Fibroblast of skin of right quadriceps (primary cell): ENCODE measurements around the gene KLHDC4.
A peak's percentile ranks its signal among the peaks of the same experiment; 100 is the strongest.
"Not testable (repeated sequence)": the region's sequence is repeated elsewhere in the genome, so short reads cannot be mapped to it uniquely, and the experiment has no call there.

Source experiments
- DNase-seq: peaks from one replicate; pipeline ENCODE4 v3.0.0-alpha.2; 2013

The KLHDC4 gene

DNA sequence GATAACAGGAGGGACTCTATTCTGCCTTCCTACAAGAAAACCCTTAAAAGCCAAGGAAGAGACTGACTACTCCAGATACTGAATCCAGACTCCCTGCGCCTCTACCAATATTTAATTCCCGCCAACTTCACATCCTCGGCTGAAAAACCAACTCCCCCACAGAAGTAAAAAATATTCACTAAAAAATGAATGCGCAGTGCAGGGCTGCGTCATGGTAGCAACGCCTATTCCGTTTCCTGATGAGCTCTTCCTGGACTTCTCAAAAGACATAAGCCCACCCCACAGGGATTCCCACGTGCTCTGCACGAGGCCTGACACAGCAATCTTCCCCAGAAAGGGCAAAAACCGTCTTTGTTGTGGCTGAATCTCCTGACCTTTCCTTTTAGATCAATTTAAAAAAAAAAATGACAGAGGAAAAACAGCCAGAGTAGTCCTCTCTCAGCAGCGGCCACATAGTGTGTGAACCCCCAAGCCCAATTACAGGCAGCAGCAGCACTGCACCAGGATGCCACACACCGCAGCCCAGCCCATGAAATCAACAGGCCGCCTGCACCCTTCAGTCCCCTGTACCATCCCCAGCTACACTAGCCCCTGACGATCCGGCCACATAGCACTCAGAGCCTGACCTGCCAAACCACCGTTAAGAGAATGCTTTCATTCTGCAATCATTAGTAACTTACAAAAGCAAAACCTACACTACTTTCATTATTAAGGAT, 23.9 kb downstream of the KLHDC4 start:
- no peak for DNase-seq

GRCh38 chr16:87740909-87741424, 24.8 kb downstream of the KLHDC4 start:
- DNase-seq, result no peak

GRCh38 chr16:87740441-87740840, 25.3 kb downstream of the KLHDC4 start:
- DNase-seq, result peak; percentile 61

DNA sequence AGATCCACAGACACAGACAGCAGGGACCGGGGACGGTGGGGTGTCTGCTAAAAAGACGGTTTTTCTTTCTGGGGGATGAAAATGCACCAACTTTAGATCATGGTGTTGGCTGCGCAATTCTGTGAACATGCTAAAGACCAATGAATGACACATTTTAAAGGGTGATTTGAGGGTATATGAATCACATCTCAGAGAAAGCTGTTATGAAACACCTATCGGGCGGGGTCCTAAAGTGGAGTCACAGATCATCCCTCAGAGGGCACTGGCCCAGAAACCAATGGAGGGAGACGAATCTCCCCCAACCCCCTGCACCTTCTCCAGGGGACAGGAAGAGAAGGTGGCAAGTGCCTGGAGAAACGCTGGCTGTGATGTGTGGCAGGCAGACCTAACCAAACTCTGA, 26.0 kb downstream of the KLHDC4 start:
- no peak for DNase-seq

DNA sequence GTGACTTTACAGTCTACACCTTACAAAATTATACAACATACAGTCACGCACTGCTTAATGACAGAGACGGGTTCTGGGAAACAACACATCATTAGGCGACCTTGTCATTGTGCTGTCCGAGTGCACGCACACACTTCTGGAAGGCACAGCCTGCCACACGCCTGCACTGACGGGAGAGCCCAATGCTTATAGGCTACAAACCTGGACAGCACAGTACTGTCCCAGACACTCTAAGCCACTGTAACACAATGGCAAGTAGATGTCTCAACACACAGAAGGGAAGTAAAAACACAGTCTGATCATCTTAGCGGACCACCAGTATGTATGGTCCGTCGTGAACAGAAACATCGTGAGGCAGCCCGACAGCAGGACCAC, 29.8 kb downstream of the KLHDC4 start:
- no peak for DNase-seq

- no peak for DNase-seq
These were observed 30.3 kb downstream of the KLHDC4 start for GRCh38 chr16:87735270-87736007.

- no peak for DNase-seq
These were observed 31.1 kb downstream of the KLHDC4 start for GRCh38 chr16:87734644-87735043.

DNA sequence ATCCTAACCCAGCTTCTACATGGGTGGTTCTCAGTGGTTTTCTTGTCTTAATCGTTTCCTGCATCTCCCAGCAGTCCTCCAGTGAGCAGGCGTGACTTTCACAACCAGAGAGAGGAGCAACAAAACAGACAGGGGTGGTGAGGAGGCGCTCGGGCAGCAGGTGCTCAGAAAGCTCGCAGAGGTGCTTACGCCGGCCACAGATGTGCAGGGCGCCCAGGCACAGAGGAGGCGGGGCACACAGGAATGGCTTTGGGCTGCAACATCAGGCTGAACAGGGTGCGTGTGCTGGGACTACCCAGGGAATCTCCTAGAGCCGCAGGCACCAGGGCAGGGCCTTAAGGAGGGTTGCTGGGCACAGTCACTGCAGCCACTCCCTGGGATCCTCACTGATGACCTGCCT, 32.6 kb downstream of the KLHDC4 start:
- no peak for DNase-seq

DNA sequence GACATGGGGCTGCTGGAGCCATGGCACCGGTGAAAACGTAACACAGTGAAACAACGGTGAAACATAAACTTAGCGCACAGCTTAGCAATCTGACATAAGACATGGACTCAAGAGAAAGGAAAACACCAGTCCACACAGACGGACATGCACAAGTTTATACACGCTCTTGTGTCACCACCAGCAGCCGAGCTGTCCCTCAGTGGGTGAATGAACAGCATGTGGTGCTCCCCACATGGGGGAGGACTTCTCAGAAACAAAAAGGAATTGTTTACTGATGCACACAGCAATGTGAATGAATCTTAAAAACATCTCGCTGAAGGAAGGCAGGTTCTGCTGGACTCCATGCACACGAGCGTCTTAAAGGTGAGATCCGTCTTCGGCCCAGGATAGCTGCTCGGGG, 34.2 kb downstream of the KLHDC4 start:
- no peak for DNase-seq

DNA sequence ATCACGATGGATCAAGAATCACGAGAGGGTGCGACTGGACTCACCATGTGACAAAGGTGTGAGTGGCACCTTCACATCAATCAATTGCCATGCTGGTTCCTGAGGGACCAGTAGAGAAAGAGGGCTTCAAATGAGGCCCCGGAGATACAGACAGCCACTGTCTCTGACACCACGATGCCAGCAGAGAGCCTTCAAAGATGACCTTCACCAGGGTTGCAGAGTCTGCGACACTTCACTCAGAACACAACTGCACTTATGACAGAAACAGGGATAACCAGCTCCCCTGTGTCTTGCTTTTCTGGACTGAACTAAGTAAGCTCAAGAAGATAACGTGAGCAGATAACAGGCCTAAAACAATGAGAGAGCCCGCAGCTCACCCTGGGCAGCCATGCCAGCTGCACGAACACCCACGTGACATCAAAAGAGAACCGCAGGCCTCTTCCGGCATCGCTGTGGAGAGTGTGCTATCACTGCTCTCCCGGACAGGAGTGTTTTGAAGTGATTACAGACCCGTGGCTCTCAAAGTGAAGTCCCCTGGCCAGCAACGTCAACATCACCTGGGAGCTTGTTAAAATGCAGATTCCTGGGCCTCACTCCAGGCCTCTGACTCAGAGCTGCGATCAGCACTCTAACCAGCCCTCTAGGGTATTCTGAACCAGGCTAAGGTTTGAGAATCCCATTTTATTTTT, 36.4 kb downstream of the KLHDC4 start:
- no peak for DNase-seq

GRCh38 chr16:87728026-87728425, 37.8 kb downstream of the KLHDC4 start:
- no peak for DNase-seq

- DNase-seq, result no peak
These were observed 38.4 kb downstream of the KLHDC4 start for GRCh38 chr16:87727346-87727745.

DNA sequence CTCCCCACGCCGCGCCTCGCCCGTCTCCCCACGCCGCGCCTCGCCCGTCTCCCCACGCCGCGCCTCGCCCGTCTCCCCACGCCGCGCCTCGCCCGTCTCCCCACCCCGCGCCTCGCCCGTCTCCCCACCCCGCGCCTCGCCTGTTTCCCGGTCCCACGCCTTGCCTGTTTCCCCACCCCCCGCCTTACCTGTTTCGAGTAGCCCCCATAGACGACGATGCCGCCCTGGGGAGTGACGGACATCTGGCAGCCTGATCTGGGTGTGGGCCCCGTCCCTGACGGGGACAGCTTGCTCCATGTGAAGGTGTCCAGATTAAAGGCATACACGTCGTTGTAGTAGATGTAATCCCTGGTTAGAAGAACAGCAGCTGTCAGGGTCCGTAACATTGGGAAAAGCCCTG, 39.2 kb downstream of the KLHDC4 start:
- DNase-seq, result not testable (repeated sequence)

GRCh38 chr16:87725596-87726235, 40.1 kb downstream of the KLHDC4 start:
- peak; percentile 63 for DNase-seq

DNA sequence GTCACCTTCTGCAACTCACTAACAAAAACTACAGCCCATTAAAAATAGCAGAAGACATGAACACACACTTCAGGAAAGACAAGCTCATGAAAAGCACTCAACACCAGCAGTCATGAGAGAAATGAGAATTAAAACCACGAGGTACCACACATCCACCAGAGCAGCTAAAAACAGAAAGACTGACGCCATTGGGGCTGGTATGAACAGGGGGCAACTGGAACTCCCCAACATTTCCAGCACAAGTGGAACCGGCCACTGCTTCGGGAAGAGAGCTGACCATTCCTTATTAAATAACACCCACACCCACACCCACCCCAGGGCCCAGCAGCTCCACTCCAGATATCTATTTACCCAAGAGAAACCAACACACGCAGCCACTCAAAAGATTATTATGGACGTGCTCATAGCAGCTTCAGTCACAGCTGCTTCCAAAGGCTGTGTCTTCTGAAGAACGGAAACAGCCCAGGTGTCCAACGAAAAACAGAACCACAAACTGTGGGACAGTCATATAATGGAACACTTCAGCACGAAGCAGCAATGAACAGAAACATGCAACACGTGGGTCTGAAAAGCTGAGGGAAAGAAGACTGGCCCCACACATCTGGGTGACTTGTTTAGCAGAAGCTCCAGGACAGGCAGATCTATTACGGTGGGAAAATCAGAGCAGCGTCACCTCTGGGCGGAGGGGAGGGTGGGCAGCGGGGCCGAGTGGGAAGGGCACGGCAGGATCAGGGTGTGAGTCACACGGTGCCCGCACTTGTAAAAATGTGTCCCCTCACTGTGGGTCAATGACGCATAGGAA, 41.1 kb downstream of the KLHDC4 start:
- DNase-seq, result no peak

DNA sequence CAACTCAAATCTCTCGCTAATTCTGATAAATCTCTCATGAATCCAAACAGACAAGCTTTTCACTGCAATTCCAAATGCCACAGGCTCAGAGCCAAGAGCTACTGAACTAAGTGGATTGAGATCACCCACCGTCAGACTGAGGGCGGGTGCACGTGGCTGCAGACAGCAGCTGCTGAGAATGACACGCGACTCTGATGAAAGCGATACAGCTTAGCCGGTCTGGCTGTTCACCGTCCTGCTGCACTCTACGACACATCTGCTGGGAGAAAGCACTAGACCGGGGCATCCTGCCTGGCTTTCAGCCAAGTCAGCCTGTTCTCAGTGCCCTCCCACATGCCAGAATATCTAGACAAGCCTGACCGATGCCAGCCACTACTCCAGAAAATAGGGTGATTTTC, 42.6 kb downstream of the KLHDC4 start:
- peak; percentile 65 for DNase-seq

DNA sequence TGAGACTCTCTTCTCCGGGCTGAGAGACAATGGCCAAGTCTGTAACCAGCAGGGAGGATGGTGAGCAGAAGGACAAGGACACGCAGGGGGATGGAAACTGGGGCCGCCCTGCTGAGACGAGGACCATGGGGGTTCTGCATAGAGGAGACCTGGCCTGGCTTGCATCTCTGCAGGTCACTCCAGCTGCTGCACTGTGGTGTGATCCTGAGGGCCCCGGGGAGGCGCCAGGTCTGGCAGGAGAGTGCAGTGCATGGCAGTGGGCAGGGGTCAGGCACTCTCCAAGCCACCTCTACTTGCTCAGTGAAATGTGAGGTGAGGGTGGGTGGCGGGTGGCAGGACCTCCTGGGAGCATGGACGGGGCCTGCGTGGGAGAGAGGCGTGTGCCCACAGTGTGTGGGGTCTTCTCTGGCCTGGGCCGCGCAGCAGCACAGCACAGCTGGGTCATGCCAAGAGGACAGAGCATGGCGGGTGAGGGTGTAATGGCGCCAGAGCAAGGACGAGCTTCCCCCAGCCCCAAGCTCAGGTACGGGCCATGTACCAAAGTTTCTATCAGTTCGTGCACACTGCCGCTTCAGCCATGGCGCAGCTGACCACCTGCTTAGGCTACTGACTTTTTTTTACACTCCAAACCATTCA, 43.1 kb downstream of the KLHDC4 start:
- no peak for DNase-seq

DNA sequence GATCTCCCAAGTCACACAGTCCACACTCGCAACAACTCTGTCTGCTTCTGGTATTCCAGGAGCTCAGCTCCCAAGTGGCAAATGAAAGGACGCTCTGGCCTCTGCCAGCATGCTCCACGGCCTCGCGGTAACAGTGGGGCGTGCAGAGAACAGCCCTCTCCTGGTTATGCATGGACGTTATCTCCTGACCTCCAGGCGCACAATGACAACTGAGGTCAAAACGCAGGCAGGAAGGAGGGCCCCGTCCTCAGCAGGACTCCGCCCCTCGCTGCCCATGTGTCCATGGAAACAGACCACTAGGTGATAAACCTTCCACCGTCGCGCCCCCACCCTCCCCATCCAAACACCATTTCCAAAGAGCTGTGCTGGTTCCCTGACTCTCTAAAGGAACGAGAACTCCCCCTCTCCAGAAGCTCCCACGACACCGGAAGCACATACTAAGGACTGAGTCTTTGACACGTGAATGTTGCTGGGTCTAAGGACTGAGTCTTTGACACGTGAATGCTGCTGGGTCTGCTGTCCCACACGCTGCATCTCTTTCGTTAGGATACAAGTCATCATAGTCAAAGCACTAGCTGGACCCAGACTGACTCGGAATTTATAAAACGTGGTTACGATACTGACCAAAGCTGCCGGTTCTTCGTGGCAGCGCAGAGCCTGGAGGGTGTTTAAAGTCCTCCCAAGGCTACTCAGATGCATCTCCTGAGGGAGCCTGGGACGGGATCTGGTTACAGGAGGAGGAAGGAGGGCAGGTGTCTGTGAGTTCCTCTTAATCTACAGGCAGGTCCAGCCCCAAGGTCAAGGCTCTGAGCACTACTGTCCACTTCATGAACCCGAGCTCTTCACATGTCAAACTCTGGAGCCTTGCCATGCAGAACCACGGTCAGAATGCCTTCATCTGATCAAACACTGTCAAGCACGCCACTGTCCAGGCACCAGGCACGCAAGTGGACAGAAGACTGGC, 43.9 kb downstream of the KLHDC4 start:
- DNase-seq, result no peak

DNA sequence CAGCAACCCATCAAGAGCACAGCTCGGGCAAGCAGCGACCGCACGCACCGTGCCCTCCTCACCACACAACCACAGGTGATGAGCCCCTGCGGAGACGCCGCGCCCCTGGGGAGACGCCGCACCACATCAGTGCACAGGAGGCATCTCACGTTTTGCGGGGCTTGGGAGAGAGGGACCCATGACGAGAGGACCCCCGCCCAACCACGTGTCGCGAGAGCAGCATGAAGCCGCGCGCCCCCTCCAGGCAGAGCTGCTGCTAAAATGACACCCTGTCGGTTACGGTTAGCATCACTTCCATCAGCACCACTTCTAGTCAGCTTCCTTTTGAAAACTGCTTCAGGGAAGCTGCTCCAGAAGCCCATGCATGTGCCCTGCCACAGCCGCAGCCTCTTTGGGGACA, 45.3 kb downstream of the KLHDC4 start:
- no peak for DNase-seq

GRCh38 chr16:87718831-87719230, 47.0 kb downstream of the KLHDC4 start:
- not testable (repeated sequence) for DNase-seq

DNA sequence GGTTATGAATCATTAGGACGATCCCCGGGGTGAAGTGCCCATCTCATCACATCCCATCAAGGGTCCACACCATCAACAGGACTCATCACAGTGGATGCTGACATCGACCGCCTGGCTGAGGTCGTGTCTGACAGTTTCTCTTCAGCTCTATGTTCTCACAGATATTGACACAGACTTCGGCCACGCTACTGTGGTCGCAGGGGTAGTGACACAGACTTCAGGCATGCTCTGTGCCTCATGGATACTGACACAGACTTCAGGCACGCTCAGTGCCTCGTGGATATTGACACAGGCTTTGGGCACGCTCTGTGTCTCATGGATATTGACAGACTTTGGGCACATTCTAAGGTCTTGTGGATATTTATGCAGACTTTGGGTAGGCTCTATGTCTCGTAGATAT, 50.1 kb downstream of the KLHDC4 start:
- no peak for DNase-seq
